Ishikawa (cell line): Measurements from ENCODE around the gene EDEM1.

ENCODE experiments used
- CEBPB ChIP-seq: IDR thresholded peaks from 2 replicates; pipeline ENCODE4 v1.6.1; 2012
- CREB1 ChIP-seq: IDR thresholded peaks from 2 replicates; pipeline ENCODE4 v1.6.1; 2012; ENCODE audit warnings: low read depth
- EGR1 ChIP-seq: IDR thresholded peaks from 2 replicates; pipeline ENCODE4 v1.6.1; 2012
- EP300 ChIP-seq: IDR thresholded peaks from 2 replicates; pipeline ENCODE4 v1.6.1; 2012; ENCODE audit warnings: borderline replicate concordance
- FOXM1 ChIP-seq: IDR thresholded peaks from 2 replicates; pipeline ENCODE4 v1.6.1; 2012; ENCODE audit warnings: low read depth, borderline replicate concordance
- MAX ChIP-seq: IDR thresholded peaks from 2 replicates; pipeline ENCODE4 v1.6.1; 2012
- NFIC ChIP-seq: IDR thresholded peaks from 2 replicates; pipeline ENCODE4 v1.6.1; 2012
- RAD21 ChIP-seq: IDR thresholded peaks from 2 replicates; pipeline ENCODE4 v1.6.1; 2012; ENCODE audit warnings: low read depth
- REST ChIP-seq: IDR thresholded peaks from 2 replicates; pipeline ENCODE4 v1.6.1; 2012; ENCODE audit warnings: low read depth, mild to moderate bottlenecking
- TAF1 ChIP-seq: IDR thresholded peaks from 2 replicates; pipeline ENCODE4 v1.6.1; 2012; ENCODE audit warnings: low read depth, mild to moderate bottlenecking
- TCF12 ChIP-seq: IDR thresholded peaks from 2 replicates; pipeline ENCODE4 v1.6.1; 2012; ENCODE audit warnings: low read depth
- TEAD4 ChIP-seq: IDR thresholded peaks from 2 replicates; pipeline ENCODE4 v1.6.1; 2012
- USF1 ChIP-seq: IDR thresholded peaks from 2 replicates; pipeline ENCODE4 v1.6.1; 2012
- YY1 ChIP-seq: IDR thresholded peaks from 2 replicates; pipeline ENCODE4 v1.6.1; 2012; ENCODE audit warnings: low read depth
- ZBTB7A ChIP-seq: IDR thresholded peaks from 2 replicates; pipeline ENCODE4 v1.6.1; 2012; ENCODE audit warnings: low read depth

EDEM1 gene

GRCh38 chr3:5219216-5219615, 31.7 kb downstream of the EDEM1 start:
- TF ChIP-seq TCF12 (no peak), TAF1 (no peak), RAD21 (no peak), REST (no peak), YY1 (no peak), ZBTB7A (no peak), TEAD4 (no peak), FOXM1 (no peak), MAX (no peak), CREB1 (no peak), NFIC (no peak), EGR1 (no peak), USF1 (no peak), CEBPB (no peak), EP300 (no peak)

- no peak for TF ChIP-seq NFIC
- TF ChIP-seq MAX: no peak
- TF ChIP-seq ZBTB7A: no peak
- no peak for TF ChIP-seq CREB1
- no peak for TF ChIP-seq EP300
- no peak for TF ChIP-seq REST
- TF ChIP-seq TAF1: no peak
- no peak for TF ChIP-seq FOXM1
- TF ChIP-seq TEAD4: no peak
- no peak for TF ChIP-seq TCF12
- TF ChIP-seq YY1: no peak
- TF ChIP-seq EGR1: no peak
- TF ChIP-seq CEBPB: no peak
- TF ChIP-seq RAD21: no peak
- no peak for TF ChIP-seq USF1
Observed at GRCh38 chr3:5220193-5220592, 32.7 kb downstream of the EDEM1 start.

GRCh38 chr3:5220667-5221431, 33.3 kb downstream of the EDEM1 start:
- TF ChIP-seq NFIC: no peak
- no peak for TF ChIP-seq CREB1
- TF ChIP-seq ZBTB7A: no peak
- TF ChIP-seq REST: no peak
- TF ChIP-seq TAF1: no peak
- no peak for TF ChIP-seq EP300
- TF ChIP-seq FOXM1: no peak
- no peak for TF ChIP-seq RAD21
- no peak for TF ChIP-seq YY1
- TF ChIP-seq TCF12: no peak
- no peak for TF ChIP-seq USF1
- TF ChIP-seq MAX: no peak
- no peak for TF ChIP-seq TEAD4
- TF ChIP-seq EGR1: no peak
- no peak for TF ChIP-seq CEBPB
